Caki2 (cell line): Measurements from ENCODE around the gene PSPH. TPM values are rescaled to one million over a fixed set of nuclear protein-coding genes. Genes with fewer than 3 reads are reported as not detected.
"Not testable (repeated sequence)": the region's sequence is repeated elsewhere in the genome, so short reads cannot be mapped to it uniquely, and the experiment has no call there.

ENCODE experiments used
- DNase-seq: peaks from one replicate; pipeline ENCODE4 v3.0.0-alpha.2; 2015; ENCODE audit warnings: low read depth
- in situ Hi-C: cut with HindIII; loops from 2 replicates; pipeline ENCODE4 v1.10.0; 2016; ENCODE audit warnings: low sequenced_read_pairs, low pct_unique_long_range_greater_than_20kb, mixed read lengths
- total RNA-seq: library from RNA; depleted of rRNA; stranded (reverse); fragments of >200 nt; shearing (Covaris generic); gene quantifications from 2 replicates; pipeline ENCODE4 v1.2.3, GENCODE V29; 2014; ENCODE audit warnings: low replicate concordance; rRNA removed

PSPH gene
- total RNA-seq, result 84.5 and 150 TPM in 2 replicates

GRCh38 chr7:56051339-56052191 lies at the start of gene PSPH, which contains the start of gene CCT6A:
TSS of gene PSPH (minus strand) at chr7:56051444. CDS start at chr7:56021212, 30,232 bp downstream.
TSS of gene CCT6A (plus strand) at chr7:56051765. CDS start at chr7:56051849, 84 bp downstream.
- in situ Hi-C loops, result no loop called here
- peak; percentile 99 for DNase-seq

- in situ Hi-C loops, result loop anchor here (10.0 kb wide), 1 partner anchor 525 kb away; the partner anchor contains the start of gene VOPP1
- DNase-seq, result no peak
These were observed 48.4 kb upstream of the PSPH start for GRCh38 chr7:56099653-56100052.

GRCh38 chr7:56098187-56099008 lies 47.2 kb upstream of the PSPH start:
- DNase-seq, in situ Hi-C loops: not testable (repeated sequence)

- no peak for DNase-seq
- in situ Hi-C loops, result no loop called here
These were observed 46.5 kb upstream of the PSPH start for GRCh38 chr7:56097700-56098099.

GRCh38 chr7:56092789-56093531 lies 41.7 kb upstream of the PSPH start, which contains the start of gene PHKG1:
TSS of gene PHKG1 (minus strand) at chr7:56092952. CDS start at chr7:56088941, 4,011 bp downstream.
- DNase-seq, result no peak
- in situ Hi-C loops, result no loop called here

- in situ Hi-C loops, result not testable (repeated sequence)
These were observed 41.1 kb upstream of the PSPH start for GRCh38 chr7:56092388-56092787.

GRCh38 chr7:56091591-56091990 lies 40.3 kb upstream of the PSPH start:
- no peak for DNase-seq
- in situ Hi-C loops, result no loop called here

More at GRCh38 chr7:56092388-56092787, 41.1 kb upstream of the PSPH start:
- not testable (repeated sequence) for DNase-seq

GRCh38 chr7:56087445-56087844 lies 36.2 kb upstream of the PSPH start:
- in situ Hi-C loops, result no loop called here
- DNase-seq, result no peak

- no peak for DNase-seq
- in situ Hi-C loops, result no loop called here
These were observed 35.5 kb upstream of the PSPH start for GRCh38 chr7:56086761-56087160.

- no peak for DNase-seq
- in situ Hi-C loops, result no loop called here
These were observed 32.0 kb upstream of the PSPH start for GRCh38 chr7:56083150-56083785.

- no peak for DNase-seq
- in situ Hi-C loops, result no loop called here
These were observed 30.5 kb upstream of the PSPH start for GRCh38 chr7:56081626-56082340.

GRCh38 chr7:56080726-56081435 lies 29.6 kb upstream of the PSPH start:
- in situ Hi-C loops, DNase-seq: not testable (repeated sequence)

- in situ Hi-C loops, result no loop called here
- DNase-seq, result no peak
These were observed 28.4 kb upstream of the PSPH start for GRCh38 chr7:56079450-56080185.

GRCh38 chr7:56078196-56078595 lies 27.0 kb upstream of the PSPH start:
- in situ Hi-C loops, result no loop called here
- no peak for DNase-seq

GRCh38 chr7:56077681-56078080 lies 26.4 kb upstream of the PSPH start:
- in situ Hi-C loops, result no loop called here
- DNase-seq, result no peak

GRCh38 chr7:56074371-56074791 lies 23.1 kb upstream of the PSPH start:
- DNase-seq, result peak; percentile 80
- in situ Hi-C loops, result no loop called here
